Measurements from ENCODE around the gene RUFY4.
"Not testable (repeated sequence)": the region's sequence is repeated elsewhere in the genome, so short reads cannot be mapped to it uniquely, and the experiment has no call there.

The RUFY4 gene

DNA sequence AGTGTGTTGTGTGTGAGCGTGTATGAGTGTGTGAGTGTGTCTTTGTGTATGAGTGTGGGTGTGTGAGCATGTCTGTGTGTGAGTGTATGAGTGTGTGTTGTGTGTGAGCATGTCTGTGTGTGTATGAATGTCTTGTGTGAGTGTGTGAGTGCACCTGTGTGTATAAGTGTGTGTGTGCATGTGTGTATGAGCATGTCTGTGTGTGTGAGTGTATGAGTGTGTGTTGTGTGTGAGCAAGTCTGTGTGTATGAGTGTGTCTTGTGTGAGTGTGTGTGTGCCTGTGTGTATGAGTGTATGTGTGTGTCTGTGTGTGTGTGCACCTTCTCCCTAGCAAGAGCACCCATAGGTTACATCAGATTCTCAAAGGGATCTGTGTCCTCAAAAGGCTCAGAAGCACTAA is 37.8 kb upstream of the RUFY4 start:
- no peak for DNase-seq (ENCODE audit: low read depth in 2 of 2)

DNA sequence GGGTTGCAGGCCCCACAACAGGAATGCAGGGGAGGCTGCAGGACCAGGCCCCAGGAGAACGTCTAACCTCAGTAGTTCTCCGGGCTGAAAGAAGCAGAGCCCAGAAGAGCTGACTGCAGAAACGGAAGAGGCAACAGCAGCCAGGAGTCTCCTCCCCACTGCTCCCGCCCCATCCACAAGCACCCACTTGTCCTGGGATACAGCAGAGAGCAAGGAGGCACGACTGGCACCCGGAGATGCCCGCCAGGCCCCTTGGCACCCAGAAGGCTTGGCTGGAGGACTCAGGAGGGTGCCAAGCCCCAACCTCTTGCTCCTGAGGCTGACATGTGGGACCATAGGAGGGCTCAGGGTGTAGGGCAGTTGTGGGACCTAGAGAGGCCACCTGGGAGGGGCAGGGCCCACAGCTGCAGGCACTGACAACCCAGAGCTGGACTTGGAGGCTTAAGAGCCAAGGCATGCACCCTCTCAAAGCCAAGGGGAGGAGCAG is 37.2 kb upstream of the RUFY4 start:
- DNase-seq (ENCODE audit: low read depth in 2 of 2), result no peak

DNA sequence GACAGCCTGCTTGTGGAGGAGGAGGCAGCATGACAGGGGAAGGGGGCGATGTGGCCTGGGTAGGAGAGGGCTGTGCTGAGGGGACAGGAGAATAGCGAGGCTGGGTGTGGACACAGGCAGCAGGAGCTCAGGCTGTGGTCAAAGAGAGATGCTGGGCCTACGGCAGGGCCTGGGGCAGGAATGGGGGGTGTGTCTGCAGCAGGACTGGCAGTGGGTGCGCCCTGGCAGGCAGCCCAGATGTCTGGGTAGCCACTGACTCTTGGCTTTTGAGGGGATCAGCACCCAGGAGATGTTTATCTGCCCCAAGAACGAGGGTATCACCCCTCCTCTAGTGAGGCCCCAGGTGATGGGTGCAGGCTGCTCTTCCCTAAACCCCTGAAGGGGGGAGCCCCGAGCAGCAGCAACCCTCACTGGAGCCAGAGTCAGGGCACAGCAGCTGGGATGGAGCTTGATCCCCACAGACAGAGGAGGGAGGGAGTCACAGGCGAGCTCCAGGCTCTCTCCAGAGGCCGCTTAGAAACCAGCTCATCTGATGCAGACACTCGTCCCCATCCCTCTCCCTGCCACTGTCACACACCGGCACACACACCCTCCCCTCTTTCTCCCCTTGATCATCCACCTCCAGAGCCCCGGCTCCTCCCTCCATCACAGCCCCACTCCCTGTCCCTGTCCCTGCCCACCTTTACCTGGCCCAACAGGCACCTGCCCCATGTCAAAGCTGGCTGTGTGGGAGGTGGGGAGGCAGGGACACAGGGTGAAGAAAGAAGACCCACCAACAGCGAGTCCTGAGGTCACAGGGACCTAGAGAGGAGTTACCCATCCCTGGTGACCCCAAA is 36.5 kb upstream of the RUFY4 start:
- DNase-seq (ENCODE audit: low read depth in 2 of 2), result no peak

GRCh38 chr2:218033208-218033589 is 35.9 kb upstream of the RUFY4 start:
- DNase-seq (ENCODE audit: low read depth in 2 of 2), result no peak

- no peak for DNase-seq (ENCODE audit: low read depth in 2 of 2)
Measured at GRCh38 chr2:218033590-218034496, 35.2 kb upstream of the RUFY4 start.

DNA sequence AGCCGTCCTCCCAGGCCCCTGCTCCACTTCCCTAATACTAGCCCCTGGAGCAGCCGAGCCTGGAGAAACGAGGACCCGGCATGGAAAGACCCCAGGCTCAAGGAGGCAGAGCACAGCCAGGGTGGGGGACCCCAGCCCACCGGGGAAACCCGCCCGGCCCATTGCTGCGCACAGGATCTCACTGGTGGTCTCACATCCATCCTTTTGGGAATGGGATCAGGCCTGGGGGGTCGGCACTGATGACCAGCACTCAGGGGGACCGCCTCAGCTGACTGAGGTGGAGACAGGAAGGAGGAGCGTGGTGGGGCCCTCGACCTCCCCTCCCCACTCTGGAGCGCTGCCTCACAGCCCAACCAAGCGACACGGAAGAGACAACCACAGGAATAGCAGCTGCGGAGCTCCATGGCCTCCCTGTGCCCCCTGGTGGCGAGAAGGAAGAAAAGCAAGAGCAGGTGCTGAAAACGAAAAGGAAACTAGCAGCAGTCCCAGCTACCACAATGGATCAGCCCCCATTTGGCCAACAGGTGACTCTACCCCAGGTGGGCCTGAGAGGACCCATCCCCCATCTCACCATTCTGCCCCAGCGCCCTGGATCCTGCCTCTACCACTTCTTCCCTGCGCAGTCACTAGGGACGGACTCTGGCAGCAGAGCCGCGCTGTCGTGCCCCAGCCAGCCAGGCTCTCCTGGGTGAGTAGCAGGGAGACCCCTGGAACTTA is 34.4 kb upstream of the RUFY4 start:
- DNase-seq (ENCODE audit: low read depth in 2 of 2), result peak; percentile 31 to 36

- DNase-seq (ENCODE audit: low read depth in 2 of 2), result no peak
Measured at GRCh38 chr2:218035463-218036100, 33.5 kb upstream of the RUFY4 start.

- no peak for DNase-seq (ENCODE audit: low read depth in 2 of 2)
Measured at GRCh38 chr2:218036371-218036770, 32.7 kb upstream of the RUFY4 start.

DNA sequence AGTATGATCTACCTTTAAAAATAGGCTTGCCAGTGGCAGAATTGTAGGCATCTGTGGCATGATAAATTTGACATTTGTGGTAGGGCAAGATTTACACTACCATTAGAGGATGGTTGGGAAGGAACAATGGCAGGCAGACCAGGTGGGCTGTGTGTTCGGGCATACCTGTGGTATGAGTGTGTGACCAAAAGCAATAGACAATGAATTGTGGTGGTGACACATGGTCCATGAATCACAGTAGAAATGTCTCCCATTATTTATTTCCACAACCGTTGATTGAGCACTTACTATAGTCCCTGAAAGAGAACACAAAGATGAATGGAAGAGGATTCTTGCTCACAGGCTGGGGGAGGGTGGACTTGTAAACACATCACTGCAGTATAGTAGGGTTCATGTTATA is 29.9 kb upstream of the RUFY4 start:
- DNase-seq (ENCODE audit: low read depth in 2 of 2), result no peak

- DNase-seq (ENCODE audit: low read depth in 2 of 2), result no peak
Measured at GRCh38 chr2:218040883-218041282, 28.2 kb upstream of the RUFY4 start.

DNA sequence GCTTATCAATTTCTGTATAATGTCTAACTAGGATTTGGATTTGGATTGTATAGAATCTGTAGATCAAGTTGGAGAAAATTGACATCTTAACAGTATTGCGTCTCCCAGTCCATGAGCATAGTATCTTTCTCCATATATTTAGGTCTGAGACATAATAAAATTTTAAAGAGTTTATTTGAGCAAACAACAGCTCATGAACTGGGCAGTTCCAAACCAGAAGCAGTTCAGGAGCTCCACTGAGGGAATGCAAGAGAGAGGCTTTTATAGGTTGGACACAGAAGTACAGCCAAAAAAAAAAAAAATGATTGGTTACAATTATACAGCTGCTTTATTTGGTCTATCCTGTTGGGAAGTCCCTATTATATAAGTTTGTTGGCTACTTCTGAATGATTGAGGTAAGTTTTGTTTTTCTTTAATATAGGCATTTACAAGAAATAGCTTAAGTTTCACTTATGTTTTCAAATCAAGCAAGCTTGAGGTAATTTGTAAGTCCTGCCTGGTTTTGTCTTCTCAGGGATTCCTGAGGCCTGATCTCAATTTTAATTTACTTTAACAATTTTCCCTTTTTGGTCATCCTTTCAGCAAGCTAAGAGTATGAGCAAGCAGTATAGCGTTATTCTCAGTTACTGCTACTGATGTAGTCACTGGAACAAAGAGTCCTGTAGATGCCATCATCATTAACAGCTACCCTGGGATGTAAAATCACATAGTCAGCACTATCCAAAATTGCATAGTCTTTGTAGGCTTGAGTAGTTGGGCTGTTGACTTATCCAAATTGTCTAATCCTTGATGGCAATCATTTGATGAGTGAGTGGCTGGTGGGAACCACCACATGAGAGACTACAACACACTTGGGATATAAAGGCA is 27.5 kb upstream of the RUFY4 start:
- DNase-seq (ENCODE audit: low read depth in 2 of 2), result no peak

- no peak for DNase-seq (ENCODE audit: low read depth in 2 of 2)
Measured at GRCh38 chr2:218043100-218043499, 26.0 kb upstream of the RUFY4 start.

DNA sequence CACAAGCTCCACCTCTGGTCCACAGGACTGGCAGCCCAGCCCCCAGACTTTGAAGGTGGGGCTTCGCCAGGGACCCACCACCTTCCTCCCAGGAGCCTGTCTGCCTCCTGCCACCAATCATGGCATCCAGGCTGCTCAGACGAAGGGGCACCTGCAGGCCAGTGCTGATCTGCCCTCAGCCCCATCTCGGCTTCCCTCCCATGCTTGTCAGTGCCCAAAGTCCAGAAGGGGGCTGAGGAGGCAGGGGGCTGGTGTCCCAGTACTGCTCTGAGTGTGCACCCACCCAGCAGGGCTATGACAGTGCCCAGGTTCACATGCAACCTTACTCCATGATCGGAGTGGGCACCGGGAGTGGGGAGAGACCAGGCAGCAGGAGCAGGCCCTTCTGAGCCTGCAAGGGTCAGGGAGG is 25.3 kb upstream of the RUFY4 start:
- DNase-seq (ENCODE audit: low read depth in 2 of 2), result no peak

- not testable (repeated sequence) for DNase-seq (ENCODE audit: low read depth in 2 of 2)
Measured at GRCh38 chr2:218044599-218044998, 24.5 kb upstream of the RUFY4 start.

- DNase-seq (ENCODE audit: low read depth in 2 of 2), result no peak
Measured at GRCh38 chr2:218046238-218046637, 22.8 kb upstream of the RUFY4 start.

- DNase-seq (ENCODE audit: low read depth in 2 of 2), result no peak
Measured at GRCh38 chr2:218047536-218048225, 21.4 kb upstream of the RUFY4 start.

DNA sequence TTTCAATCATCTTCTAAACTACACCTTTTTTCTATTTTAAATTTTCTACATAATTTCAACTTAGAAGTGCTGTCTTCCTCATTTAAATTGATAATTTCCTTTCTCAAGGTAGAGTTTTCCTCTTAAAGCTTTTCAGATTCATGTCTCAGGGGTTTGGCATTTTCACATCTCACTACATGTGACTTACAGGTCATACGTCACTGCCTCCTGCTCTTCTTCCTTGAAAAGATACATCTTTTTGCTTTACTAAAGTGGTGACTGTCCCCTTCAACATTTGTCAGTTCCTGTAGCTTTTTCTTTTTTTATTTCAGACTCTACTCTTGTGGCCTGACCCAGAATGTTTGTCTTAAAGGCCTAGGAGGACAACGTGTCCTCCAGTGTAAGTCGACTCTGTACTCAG is 17.1 kb upstream of the RUFY4 start:
- DNase-seq (ENCODE audit: low read depth in 2 of 2), result no peak

GRCh38 chr2:218059289-218059688 is 9.8 kb upstream of the RUFY4 start:
- no peak for DNase-seq (ENCODE audit: low read depth in 2 of 2)

GRCh38 chr2:218060118-218060517 is 8.9 kb upstream of the RUFY4 start:
- DNase-seq (ENCODE audit: low read depth in 2 of 2), result no peak

Measured in stimulated activated CD8-positive, alpha-beta memory T cell treated with anti-CD3 and anti-CD28 coated beads, Interleukin-2, amount 100 ng/mL, for 48 hours (primary cell).